Esophagus (tissue), 2 donors: ENCODE data around the gene DYNC1H1. TPM values are rescaled to one million over a fixed set of nuclear protein-coding genes. Genes with fewer than 3 reads are reported as not detected.
A peak's percentile ranks its signal among the peaks of the same experiment; 100 is the strongest.
"Not testable (repeated sequence)": the region's sequence is repeated elsewhere in the genome, so short reads cannot be mapped to it uniquely, and the experiment has no call there.

Experiments used
- H3K27ac ChIP-seq, 2 donors: one replicate each; pipeline ENCODE4 v1.5.1; 2013; ENCODE audit warnings: low read depth in 2 of 2, mild to moderate bottlenecking in 2 of 2, inconsistent platforms in 1 of 2, low read length in 1 of 2, moderate library complexity in 1 of 2
- H3K27me3 ChIP-seq, 2 donors: one replicate each; pipeline ENCODE4 v1.6.1; 2013; ENCODE audit warnings: low read length in 2 of 2, control low read depth in 1 of 2, mild to moderate bottlenecking in 1 of 2; ENCODE audit not compliant: insufficient read depth in 2 of 2, control insufficient read depth in 1 of 2
- H3K36me3 ChIP-seq, 2 donors: one replicate each; pipeline ENCODE4 v1.6.1; 2013; ENCODE audit warnings: low read length in 1 of 2; ENCODE audit not compliant: control insufficient read depth in 2 of 2, insufficient read depth in 2 of 2
- H3K4me1 ChIP-seq, 2 donors: one replicate each; pipeline ENCODE4 v1.6.1; 2013; ENCODE audit warnings: low read length in 1 of 2; ENCODE audit not compliant: control insufficient read depth in 2 of 2, insufficient read depth in 2 of 2
- H3K4me3 ChIP-seq, 2 donors: one replicate each; pipeline ENCODE4 v1.5.1; 2013; ENCODE audit warnings: low read length in 2 of 2, mild to moderate bottlenecking in 2 of 2, low read depth in 1 of 2, moderate library complexity in 1 of 2
- H3K9me3 ChIP-seq, 2 donors: one replicate each; pipeline ENCODE4 v1.6.1; 2013; ENCODE audit warnings: mild to moderate bottlenecking in 2 of 2, low read depth in 1 of 2, low read length in 1 of 2, moderate library complexity in 1 of 2; ENCODE audit not compliant: control insufficient read depth in 2 of 2, insufficient read depth in 1 of 2
- WGBS, 2 donors: extraction: QIAGEN DNeasy Blood & Tissue Kit; methylation state at CpG; one replicate each; pipeline ENCODE4 v1.1.7; 2013; 5-methylcytosine and 5-hydroxymethylcytosine counted together
- polyA plus RNA-seq, 2 donors: library from polyadenylated mRNA; stranded (reverse); fragments of 200-250 nt; gene quantifications; one replicate each; pipeline ENCODE4 v1.2.3, GENCODE V29; 2013
- donor health status: healthy with polysubstance abuse.
- donor health status: Bipolar disorder and iron deficiency.

DYNC1H1 gene
- polyA plus RNA-seq, 2 donors: 115 to 116 TPM

- Histone ChIP-seq H3K27me3 (no peaks in the 10 kb centered on the region), H3K27ac (no peak overlapping the region), H3K4me3 (no peak overlapping the region), H3K9me3 (no peaks in the 10 kb centered on the region), H3K4me1 (no peaks in the 10 kb centered on the region), H3K36me3 (peaks cover 16 to 18% of the 10 kb centered on the region in 2 donors)
- 88 to 90% methylated on average over 10 of the region's 10 CpGs for WGBS, 2 donors
Observed at GRCh38 chr14:102078831-102079699, 114.7 kb downstream of the DYNC1H1 start.

DNA sequence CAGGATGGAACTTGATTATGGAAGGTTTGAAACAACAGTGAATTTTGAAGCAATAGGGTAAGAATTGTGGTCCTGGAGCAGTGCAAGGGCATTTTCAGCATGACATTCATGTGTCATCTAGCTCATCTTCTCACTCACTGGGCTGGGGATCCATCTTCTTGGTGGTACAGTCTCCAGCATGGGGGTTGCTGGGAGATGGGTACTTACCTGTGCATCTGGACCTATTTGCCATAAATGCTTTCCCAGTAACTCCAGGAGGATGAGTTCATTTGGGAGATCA, 115.3 kb downstream of the DYNC1H1 start:
- Histone ChIP-seq H3K4me1 (no peaks in the 10 kb centered on the region), H3K27ac (no peak overlapping the region), H3K9me3 (no peaks in the 10 kb centered on the region), H3K27me3 (no peaks in the 10 kb centered on the region), H3K36me3 (peaks cover 17 to 18% of the 10 kb centered on the region in 2 donors), H3K4me3 (no peak overlapping the region)

DNA sequence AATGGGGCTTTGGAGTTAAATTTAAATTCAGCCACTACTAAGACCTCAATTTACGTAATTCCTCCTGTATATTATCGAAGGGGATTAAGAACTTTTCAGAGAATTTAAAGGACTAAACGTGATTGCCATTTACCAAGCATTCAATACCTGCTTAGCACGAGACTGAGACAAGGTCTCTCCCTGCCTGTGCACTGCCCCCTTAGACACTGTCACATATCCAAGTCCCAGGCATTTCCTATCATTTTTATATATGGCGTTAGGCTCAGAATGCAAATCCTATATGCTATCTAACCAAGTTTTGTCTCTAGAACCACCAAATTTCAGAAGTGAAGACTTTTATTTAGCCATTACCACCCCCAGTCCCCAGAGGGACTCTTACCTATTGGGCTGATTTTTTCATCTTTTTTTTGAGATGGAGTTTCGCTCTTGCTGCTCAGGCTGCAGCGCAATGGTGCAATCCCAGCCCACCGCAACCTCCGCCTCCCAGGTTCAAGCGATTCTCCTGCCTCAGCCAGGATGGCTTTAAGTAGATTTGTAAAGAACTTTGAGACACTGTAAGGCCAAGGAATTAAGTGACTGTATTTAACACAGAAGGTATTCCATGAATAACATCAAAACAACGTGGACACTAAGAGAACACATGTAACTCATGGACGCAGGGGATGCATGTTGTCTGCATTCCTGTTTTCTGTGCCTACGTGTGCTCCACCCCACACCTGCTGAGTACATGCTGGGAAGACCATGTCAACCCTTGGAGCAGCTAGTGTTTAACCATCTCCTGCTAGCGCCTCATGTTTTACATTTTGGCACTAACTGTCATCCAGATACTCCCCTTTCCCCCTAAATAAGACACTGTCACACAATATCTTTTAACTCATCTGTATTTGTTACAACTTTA, 116.1 kb downstream of the DYNC1H1 start:
- H3K9me3 ChIP-seq: no peaks in the 10 kb centered on the region
- H3K36me3 ChIP-seq: peaks cover 19 to 20% of the 10 kb centered on the region in 2 donors
- peaks cover 2 to 3% of the 10 kb centered on the region in 2 donors for H3K4me1 ChIP-seq
- no peak overlapping the region for H3K27ac ChIP-seq
- WGBS, 2 donors: 77 to 80% methylated on average over 14 of the region's 14 CpGs
- H3K4me3 ChIP-seq: no peak overlapping the region
- H3K27me3 ChIP-seq: no peaks in the 10 kb centered on the region

- Histone ChIP-seq H3K27ac (no peak overlapping the region), H3K36me3 (peaks cover 22% of the 10 kb centered on the region in 2 donors), H3K4me1 (peaks cover 4 to 5% of the 10 kb centered on the region in 2 donors), H3K4me3 (no peak overlapping the region), H3K9me3 (no peaks in the 10 kb centered on the region), H3K27me3 (no peaks in the 10 kb centered on the region)
- 82% methylated on average over 7 of the region's 7 CpGs for WGBS, 2 donors
Observed at GRCh38 chr14:102081231-102082080, 117.1 kb downstream of the DYNC1H1 start.

- not testable (repeated sequence) for H3K4me1 ChIP-seq, H3K27me3 ChIP-seq, H3K9me3 ChIP-seq, H3K27ac ChIP-seq, H3K4me3 ChIP-seq
- peaks cover 18 to 22% of the 10 kb centered on the region in 2 donors for H3K36me3 ChIP-seq
- WGBS, 2 donors: 63 to 66% methylated on average over 5 of the region's 5 CpGs
Observed at GRCh38 chr14:102084522-102084921, 120.1 kb downstream of the DYNC1H1 start.

- WGBS, 2 donors: 64 to 66% methylated on average over 6 of the region's 6 CpGs
- H3K4me1 ChIP-seq: peaks cover 5 to 9% of the 10 kb centered on the region in 2 donors
- no peaks in the 10 kb centered on the region for H3K27me3 ChIP-seq
- peak overlapping the region in 1 of 2 donors; percentile 87 for H3K4me3 ChIP-seq
- no peak overlapping the region for H3K27ac ChIP-seq
- H3K9me3 ChIP-seq: no peaks in the 10 kb centered on the region
- H3K36me3 ChIP-seq: peaks cover 15 to 19% of the 10 kb centered on the region in 2 donors
Observed at GRCh38 chr14:102084931-102085330, 120.6 kb downstream of the DYNC1H1 start.

DNA sequence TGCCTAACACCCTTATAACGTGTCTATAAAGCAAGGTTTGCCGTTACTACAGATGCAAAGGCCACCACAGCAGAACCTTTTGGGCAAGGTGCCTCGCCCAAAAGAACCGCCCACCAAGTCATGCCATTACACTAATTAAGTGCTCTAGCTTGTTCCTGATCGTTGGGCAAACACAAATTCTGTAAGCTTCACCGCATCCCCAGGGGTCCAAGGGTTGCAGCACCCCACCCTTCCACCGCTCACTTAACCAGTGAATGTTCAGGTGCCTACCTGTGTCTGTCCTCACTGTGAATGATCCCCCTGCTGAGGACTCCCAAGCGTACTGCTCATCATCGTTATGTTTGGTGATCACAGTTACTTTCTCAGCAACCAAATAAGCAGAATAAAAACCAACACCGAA, 121.1 kb downstream of the DYNC1H1 start:
- WGBS, 2 donors: 19 to 23% methylated on average over 10 of the region's 10 CpGs
- Histone ChIP-seq H3K36me3 (peaks cover 12 to 19% of the 10 kb centered on the region in 2 donors), H3K4me3 (peak overlapping the region; percentile 11 to 87), H3K27me3 (no peaks in the 10 kb centered on the region), H3K4me1 (peaks cover 5 to 9% of the 10 kb centered on the region in 2 donors), H3K9me3 (no peaks in the 10 kb centered on the region), H3K27ac (peak overlapping the region; percentile 66 to 99)

GRCh38 chr14:102085948-102086708, 121.8 kb downstream of the DYNC1H1 start:
- 1% methylated on average over 45 to 49 of the region's 49 CpGs for WGBS, 2 donors
- H3K4me1 ChIP-seq: peaks cover 5 to 9% of the 10 kb centered on the region in 2 donors

GRCh38 chr14:102086709-102086971, 122.3 kb downstream of the DYNC1H1 start:
- Histone ChIP-seq H3K27me3 (no peaks in the 10 kb centered on the region), H3K27ac (peak overlapping the region; percentile 95 to 99), H3K4me1 (peaks cover 5 to 9% of the 10 kb centered on the region in 2 donors), H3K9me3 (no peaks in the 10 kb centered on the region), H3K4me3 (peak overlapping the region; percentile 71 to 87), H3K36me3 (peaks cover 8 to 12% of the 10 kb centered on the region in 2 donors)
- 0% methylated on average over 18 to 32 of the region's 32 CpGs for WGBS, 2 donors

More at GRCh38 chr14:102085948-102086708, 121.8 kb downstream of the DYNC1H1 start:
- no peaks in the 10 kb centered on the region for H3K27me3 ChIP-seq
- no peaks in the 10 kb centered on the region for H3K9me3 ChIP-seq
- H3K4me3 ChIP-seq: peak overlapping the region; percentile 71 to 87
- H3K36me3 ChIP-seq: peaks cover 8 to 17% of the 10 kb centered on the region in 2 donors
- peak overlapping the region; percentile 95 to 99 for H3K27ac ChIP-seq
